ENCODE results near the gene TP53I11. TPM values are rescaled to one million over a fixed set of nuclear protein-coding genes. Genes with fewer than 3 reads are reported as not detected.
A peak's percentile ranks its signal among the peaks of the same experiment; 100 is the strongest.

TP53I11 gene
- total and polyA plus RNA-seq, 8 donors, result 12.4 to 155 (median 27.3) TPM

GRCh38 chr11:44940404-44940803, 10.3 kb downstream of the TP53I11 start:
- WGBS, 5 donors, result 61 to 79% (median 77%) methylated on average over 7 of the region's 7 CpGs
- no peak for DNase-seq
- H3K4me3 ChIP-seq, result no peak overlapping the region
- H3K27ac ChIP-seq, result no peak overlapping the region
- H3K9me3 ChIP-seq, result no peaks in the 10 kb centered on the region
- peaks cover 13 to 63% (median 41%) of the 10 kb centered on the region in 4 donors for H3K4me1 ChIP-seq
- peaks cover 0 to 25% (median 15%) of the 10 kb centered on the region in 4 donors for H3K36me3 ChIP-seq
- intact Hi-C loops (cut with DNase I; ENCODE audit: low total_unique reads), result no loop called here
- H3K27me3 ChIP-seq, result no peaks in the 10 kb centered on the region
- no peak for TF ChIP-seq POLR2AphosphoS5 (IDR thresholded peaks at IDR 0.05)

GRCh38 chr11:44939673-44940395, 10.8 kb downstream of the TP53I11 start:
- TF ChIP-seq POLR2A (IDR thresholded peaks at IDR 0.05), result no peak
- TF ChIP-seq POLR2AphosphoS5 (IDR thresholded peaks at IDR 0.05), result no peak
- peak in 1 of 7 experiments; percentile 8 for TF ChIP-seq CTCF (IDR thresholded peaks at IDR 0.05)
- TF ChIP-seq EP300 (IDR thresholded peaks at IDR 0.05), result no peak
- peaks cover 0 to 31% (median 21%) of the 10 kb centered on the region in 4 donors for H3K36me3 ChIP-seq
- 76 to 82% (median 77%) methylated on average over 20 to 22 of the region's 22 CpGs for WGBS, 5 donors
- H3K27me3 ChIP-seq, result no peaks in the 10 kb centered on the region
- H3K27ac ChIP-seq, result no peak overlapping the region
- intact Hi-C loops (cut with DNase I; ENCODE audit: low total_unique reads), result loop anchor here (5.0 to 10.0 kb wide), 2 partner anchors 162 to 385 kb away; no protein-coding TSS in a partner anchor
- H3K4me3 ChIP-seq, result no peak overlapping the region
- peak in 1 of 2 donors; percentile 74 for DNase-seq
- peaks cover 13 to 60% (median 37%) of the 10 kb centered on the region in 4 donors for H3K4me1 ChIP-seq
- no peaks in the 10 kb centered on the region for H3K9me3 ChIP-seq

DNA sequence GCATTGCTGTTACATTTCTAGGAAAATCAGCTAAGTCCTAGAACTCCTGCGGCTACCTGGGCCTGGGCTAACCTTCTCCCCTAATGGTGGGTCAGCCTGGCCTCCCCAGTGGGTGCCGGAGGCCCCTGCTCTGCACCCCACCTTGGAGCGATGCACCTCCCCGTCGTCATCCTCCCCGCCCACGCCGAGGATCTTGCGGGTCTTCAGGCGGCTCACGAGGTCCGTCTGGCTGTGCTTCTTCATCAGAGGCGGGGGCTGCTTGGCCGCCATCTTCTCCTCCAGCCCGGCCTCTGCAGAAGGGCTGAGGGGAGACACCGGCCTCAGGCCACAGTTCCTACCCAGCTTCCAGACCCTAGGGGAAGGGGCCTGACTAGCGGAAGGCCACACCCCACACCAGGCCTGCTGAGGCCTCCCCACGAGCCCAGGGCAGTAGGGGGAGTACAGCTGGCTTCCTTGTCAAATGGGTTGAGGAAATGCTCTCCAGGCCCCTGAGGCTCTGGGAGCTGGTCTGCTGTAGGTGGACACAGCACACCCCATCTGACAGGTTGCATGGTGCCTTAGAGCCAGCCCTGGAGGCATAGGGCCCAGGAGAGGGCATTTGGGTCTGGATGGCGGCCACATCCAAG, 12.5 kb downstream of the TP53I11 start:
- Histone ChIP-seq H3K4me1 (peaks cover 5 to 45% (median 24%) of the 10 kb centered on the region in 4 donors), H3K27me3 (no peaks in the 10 kb centered on the region), H3K9me3 (no peaks in the 10 kb centered on the region), H3K27ac (no peak overlapping the region), H3K4me3 (no peak overlapping the region), H3K36me3 (peaks cover 0 to 47% (median 36%) of the 10 kb centered on the region in 4 donors)
- no peak for DNase-seq
- no peak for TF ChIP-seq POLR2A (IDR thresholded peaks at IDR 0.05)
- no peak for TF ChIP-seq POLR2AphosphoS5 (IDR thresholded peaks at IDR 0.05)
- no peak for TF ChIP-seq CTCF (IDR thresholded peaks at IDR 0.05)
- no peak for TF ChIP-seq EP300 (IDR thresholded peaks at IDR 0.05)
- intact Hi-C loops (cut with DNase I; ENCODE audit: low total_unique reads), result loop anchor here (5.0 to 10.0 kb wide), 2 partner anchors 164 to 387 kb away; no protein-coding TSS in a partner anchor
- 81 to 92% (median 88%) methylated on average over 15 to 19 of the region's 19 CpGs for WGBS, 5 donors

- no peak for DNase-seq
- no peak for TF ChIP-seq CTCF (IDR thresholded peaks at IDR 0.05)
- no peak for TF ChIP-seq POLR2A (IDR thresholded peaks at IDR 0.05)
- no peak for TF ChIP-seq EP300 (IDR thresholded peaks at IDR 0.05)
- no peak for TF ChIP-seq POLR2AphosphoS5 (IDR thresholded peaks at IDR 0.05)
Measured at GRCh38 chr11:44936951-44937543, 13.6 kb downstream of the TP53I11 start.

More at GRCh38 chr11:44936951-44937543, 13.6 kb downstream of the TP53I11 start:
- 64 to 86% (median 85%) methylated on average over 10 to 12 of the region's 12 CpGs for WGBS, 5 donors
- no peak overlapping the region for H3K27ac ChIP-seq
- intact Hi-C loops (cut with DNase I; ENCODE audit: low total_unique reads), result loop anchor here (5.0 to 10.0 kb wide), 2 partner anchors 165 to 388 kb away; no protein-coding TSS in a partner anchor
- H3K4me3 ChIP-seq, result no peak overlapping the region
- peaks cover 0 to 37% (median 16%) of the 10 kb centered on the region in 4 donors for H3K4me1 ChIP-seq
- H3K9me3 ChIP-seq, result no peaks in the 10 kb centered on the region
- H3K36me3 ChIP-seq, result peaks cover 0 to 49% (median 37%) of the 10 kb centered on the region in 4 donors
- H3K27me3 ChIP-seq, result no peaks in the 10 kb centered on the region

All from stomach (tissue), 9 donors.